Astrocyte (in vitro differentiated cells and primary cell): ENCODE data around the gene PEMT.

ENCODE experiments used
- EZH2 ChIP-seq: IDR thresholded peaks from 2 replicates; pipeline ENCODE4 v1.6.1; 2012; ENCODE audit warnings: mild to moderate bottlenecking, low read length, inconsistent platforms; ENCODE audit not compliant: insufficient read depth
- TF ChIP-seq, protein P1 (sequence below): IDR thresholded peaks from 2 replicates; pipeline ENCODE4 v1.5.1; 2011; ENCODE audit warnings: low read depth, mild to moderate bottlenecking, inconsistent platforms, low read length, moderate library complexity; ENCODE audit not compliant: insufficient read depth

GRCh38 chr17:17613708-17614114, 22.2 kb upstream of the PEMT start:
- TF ChIP-seq, protein P1, sequence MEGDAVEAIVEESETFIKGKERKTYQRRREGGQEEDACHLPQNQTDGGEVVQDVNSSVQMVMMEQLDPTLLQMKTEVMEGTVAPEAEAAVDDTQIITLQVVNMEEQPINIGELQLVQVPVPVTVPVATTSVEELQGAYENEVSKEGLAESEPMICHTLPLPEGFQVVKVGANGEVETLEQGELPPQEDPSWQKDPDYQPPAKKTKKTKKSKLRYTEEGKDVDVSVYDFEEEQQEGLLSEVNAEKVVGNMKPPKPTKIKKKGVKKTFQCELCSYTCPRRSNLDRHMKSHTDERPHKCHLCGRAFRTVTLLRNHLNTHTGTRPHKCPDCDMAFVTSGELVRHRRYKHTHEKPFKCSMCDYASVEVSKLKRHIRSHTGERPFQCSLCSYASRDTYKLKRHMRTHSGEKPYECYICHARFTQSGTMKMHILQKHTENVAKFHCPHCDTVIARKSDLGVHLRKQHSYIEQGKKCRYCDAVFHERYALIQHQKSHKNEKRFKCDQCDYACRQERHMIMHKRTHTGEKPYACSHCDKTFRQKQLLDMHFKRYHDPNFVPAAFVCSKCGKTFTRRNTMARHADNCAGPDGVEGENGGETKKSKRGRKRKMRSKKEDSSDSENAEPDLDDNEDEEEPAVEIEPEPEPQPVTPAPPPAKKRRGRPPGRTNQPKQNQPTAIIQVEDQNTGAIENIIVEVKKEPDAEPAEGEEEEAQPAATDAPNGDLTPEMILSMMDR, result peak; percentile 82
- TF ChIP-seq EZH2, result no peak
